Measurements from ENCODE around the gene GLYR1. TPM values are rescaled to one million over a fixed set of nuclear protein-coding genes. Genes with fewer than 3 reads are reported as not detected.

Gene GLYR1
- total RNA-seq, 2 experiments from 2014 or later = 80.4 to 85.4 TPM

- ChIA-PET CTCF (no interaction called here), POLR2A (no interaction called here)
- H3K9me3 Mint-ChIP-seq = no peaks in the 10 kb centered on the region
- peaks cover 48% of the 10 kb centered on the region for H3K4me1 Mint-ChIP-seq
- H3K4me3 Mint-ChIP-seq = no peak overlapping the region
- H3K36me3 Mint-ChIP-seq (ENCODE audit: low read depth) = peaks cover 36% of the 10 kb centered on the region
- peak overlapping the region; percentile 6 for H3K27ac Mint-ChIP-seq
- DNase-seq = no peak
- no peaks in the 10 kb centered on the region for H3K27me3 Mint-ChIP-seq
Measured at GRCh38 chr16:4852221-4852872, 5.3 kb upstream of the GLYR1 start.

- peaks cover 61% of the 10 kb centered on the region for H3K4me1 Mint-ChIP-seq
- DNase-seq = no peak
- CTCF ChIA-PET = no interaction called here
Measured at GRCh38 chr16:4850211-4850610, 3.1 kb upstream of the GLYR1 start.

DNA sequence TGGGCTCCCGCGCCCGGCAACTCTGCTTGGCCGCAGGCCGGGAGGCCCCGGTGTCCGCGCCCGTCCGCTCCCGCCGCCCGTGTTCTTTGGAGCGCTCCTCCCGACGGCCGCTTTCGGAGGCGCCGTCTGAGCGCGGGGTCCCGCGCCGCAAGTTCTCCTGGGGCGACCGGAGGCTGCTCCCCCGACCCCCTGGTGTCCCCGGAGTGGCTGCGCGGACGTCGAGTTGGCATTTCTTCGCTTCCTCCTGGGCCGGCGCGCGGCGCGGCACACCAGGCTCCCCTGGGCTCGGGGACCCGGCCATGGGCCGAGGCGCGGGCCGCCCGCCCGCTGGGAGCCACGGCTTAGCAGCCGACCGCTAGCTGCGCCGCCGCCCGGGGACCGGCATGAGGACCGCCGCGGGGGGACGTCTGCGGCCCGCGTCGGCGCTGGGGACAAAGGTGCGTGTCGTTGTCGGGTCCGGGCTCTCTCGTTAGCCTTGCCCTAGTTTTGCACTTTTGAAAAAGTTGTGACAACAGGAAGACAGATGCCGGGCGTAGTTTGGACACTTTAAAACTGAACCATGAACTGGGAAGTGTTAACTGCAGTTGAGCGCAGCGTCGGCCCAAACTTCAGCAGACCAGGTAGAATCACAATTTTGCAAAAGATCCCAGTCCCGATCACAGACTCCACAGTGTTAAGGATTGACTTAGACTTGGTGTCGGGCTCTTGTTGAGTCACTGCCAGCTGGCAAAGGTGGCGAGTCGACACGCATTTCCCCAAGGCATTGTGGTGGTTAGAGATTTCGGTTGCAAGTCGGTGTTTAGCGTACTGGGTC lies 893 bp upstream of the GLYR1 start:
- Mint-ChIP-seq H3K4me1 (peaks cover 65% of the 10 kb centered on the region), H3K36me3 (ENCODE audit: low read depth) (peaks cover 35% of the 10 kb centered on the region), H3K4me3 (peak overlapping the region; percentile 82), H3K9me3 (no peaks in the 10 kb centered on the region), H3K27ac (peak overlapping the region; percentile 76), H3K27me3 (no peaks in the 10 kb centered on the region)
- POLR2A ChIA-PET = interaction anchor here (1.2 to 3.8 kb wide), 7 partner anchors 12 to 432 kb away, joined by 3 to 18 read pairs (median 9); partner anchors contain the start of genes ANKS3, CORO7, DNAAF8 and ROGDI
- peak; percentile 48 for DNase-seq
- CTCF ChIA-PET = no interaction called here

More at GRCh38 chr16:4850211-4850610, 3.1 kb upstream of the GLYR1 start:
- no peak overlapping the region for H3K27ac Mint-ChIP-seq
- H3K36me3 Mint-ChIP-seq (ENCODE audit: low read depth) = peaks cover 34% of the 10 kb centered on the region
- H3K9me3 Mint-ChIP-seq = no peaks in the 10 kb centered on the region
- H3K27me3 Mint-ChIP-seq = no peaks in the 10 kb centered on the region
- POLR2A ChIA-PET = no interaction called here
- no peak overlapping the region for H3K4me3 Mint-ChIP-seq

DNA sequence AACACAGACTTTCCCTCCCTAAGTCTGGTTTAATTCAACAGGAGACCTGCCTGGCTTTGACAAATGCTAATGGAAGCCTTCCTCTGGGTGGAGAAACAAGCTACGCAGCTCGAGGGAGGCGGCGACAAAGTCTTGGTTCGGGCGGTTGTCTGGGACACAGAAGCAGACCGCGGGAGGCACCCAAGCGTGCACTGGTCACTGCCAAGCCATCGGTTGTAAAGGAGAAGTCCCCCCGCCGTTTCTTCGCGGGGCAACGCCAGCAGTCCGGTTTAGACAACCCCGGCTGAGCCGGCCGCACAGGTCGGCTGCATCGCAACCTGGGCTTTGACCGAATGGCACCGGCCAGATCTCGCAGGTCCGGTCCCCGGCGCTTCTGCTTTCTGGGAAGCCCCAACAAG lies 586 bp downstream of the GLYR1 start:
- Mint-ChIP-seq H3K27me3 (no peaks in the 10 kb centered on the region), H3K4me3 (peak overlapping the region; percentile 86), H3K4me1 (peaks cover 52% of the 10 kb centered on the region), H3K36me3 (ENCODE audit: low read depth) (peaks cover 43% of the 10 kb centered on the region), H3K27ac (peak overlapping the region; percentile 86), H3K9me3 (no peaks in the 10 kb centered on the region)
- ChIA-PET CTCF (interaction anchor here (1.1 to 1.4 kb wide), 3 partner anchors 13 to 112 kb away, joined by 3 read pairs; partner anchors contain the start of genes ANKS3 and DNAAF8), POLR2A (interaction anchor here (0.6 to 3.8 kb wide), 15 partner anchors 10 to 430 kb away, joined by 3 to 18 read pairs (median 4); partner anchors contain the start of genes ANKS3, CORO7, DNAAF8 and ROGDI)
- DNase-seq = peak; percentile 45

DNA sequence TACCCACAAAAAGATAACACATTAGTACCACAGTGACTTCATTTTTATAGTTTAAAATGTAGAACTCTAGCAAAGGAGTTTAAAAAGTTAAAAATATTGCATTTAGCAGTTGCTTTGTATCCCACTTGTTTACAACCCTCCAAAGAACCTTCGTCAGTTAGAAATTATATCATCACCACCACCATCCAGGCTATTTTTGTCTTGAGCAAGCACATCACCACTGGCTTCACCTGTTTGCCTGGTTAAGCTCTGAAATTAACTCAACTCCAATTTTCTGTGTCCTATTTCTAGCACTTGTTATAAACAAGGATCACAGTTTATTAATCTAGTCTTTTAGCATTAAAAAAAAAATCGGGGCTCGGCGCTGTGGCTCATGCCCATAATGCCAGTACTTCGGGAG lies 6.1 kb downstream of the GLYR1 start:
- Mint-ChIP-seq H3K4me3 (no peak overlapping the region), H3K27ac (peak overlapping the region; percentile 37), H3K36me3 (ENCODE audit: low read depth) (peaks cover 83% of the 10 kb centered on the region), H3K4me1 (peaks cover 14% of the 10 kb centered on the region), H3K9me3 (no peaks in the 10 kb centered on the region), H3K27me3 (no peaks in the 10 kb centered on the region)
- ChIA-PET POLR2A (no interaction called here), CTCF (no interaction called here)
- no peak for DNase-seq

DNA sequence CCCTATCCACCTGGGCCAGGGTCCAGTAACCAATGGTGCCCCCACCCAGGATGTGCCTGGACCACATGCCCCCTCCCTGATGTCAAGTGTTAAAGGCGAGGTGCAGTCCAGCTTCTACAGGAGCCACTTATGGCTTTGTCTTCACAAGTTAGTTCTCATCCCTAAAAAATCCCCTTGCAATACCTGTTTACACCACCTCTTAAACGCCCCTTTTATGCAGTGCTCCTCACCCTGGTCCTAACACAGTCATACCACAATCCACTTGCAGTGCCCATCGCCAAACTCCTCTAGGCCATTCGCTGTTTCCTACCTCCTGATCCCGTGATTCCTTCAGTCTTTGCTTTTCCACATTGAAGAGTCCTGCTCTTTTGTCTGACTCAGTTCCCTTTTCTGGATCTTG lies 7.1 kb downstream of the GLYR1 start:
- peaks cover 6% of the 10 kb centered on the region for H3K4me1 Mint-ChIP-seq
- H3K27ac Mint-ChIP-seq = no peak overlapping the region
- H3K27me3 Mint-ChIP-seq = no peaks in the 10 kb centered on the region
- H3K9me3 Mint-ChIP-seq = no peaks in the 10 kb centered on the region
- no peak for DNase-seq
- no peak overlapping the region for H3K4me3 Mint-ChIP-seq
- CTCF ChIA-PET = no interaction called here
- peaks cover 75% of the 10 kb centered on the region for H3K36me3 Mint-ChIP-seq (ENCODE audit: low read depth)
- POLR2A ChIA-PET = no interaction called here

- POLR2A ChIA-PET = interaction anchor here (0.9 kb wide), 1 partner anchor 35 kb away, joined by 3 read pairs; the partner anchor contains the start of gene ROGDI
- Mint-ChIP-seq H3K9me3 (no peaks in the 10 kb centered on the region), H3K36me3 (ENCODE audit: low read depth) (peaks cover 65% of the 10 kb centered on the region), H3K27me3 (no peaks in the 10 kb centered on the region), H3K4me3 (no peak overlapping the region), H3K4me1 (peaks cover 13% of the 10 kb centered on the region), H3K27ac (no peak overlapping the region)
- CTCF ChIA-PET = no interaction called here
- DNase-seq = no peak
Measured at GRCh38 chr16:4837733-4838501, 9.2 kb downstream of the GLYR1 start.

DNA sequence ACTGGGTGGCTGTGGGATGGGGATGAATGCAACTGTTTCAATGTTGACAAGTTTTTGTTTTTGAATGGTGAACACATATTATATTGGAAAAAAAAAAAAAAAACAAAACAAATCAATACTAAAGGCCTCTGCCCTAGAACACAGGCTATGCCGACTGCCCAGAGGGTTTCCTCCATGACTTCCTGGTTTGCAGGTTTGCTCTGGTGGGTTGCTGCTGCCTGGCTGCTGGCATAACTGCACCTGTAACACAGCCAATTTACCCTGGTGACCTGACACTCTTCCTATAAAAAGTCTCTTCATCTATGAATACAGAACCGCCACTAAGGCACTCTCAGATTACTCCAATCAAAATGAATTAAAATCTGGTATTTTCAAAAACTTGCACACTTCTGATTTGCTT lies 10.4 kb downstream of the GLYR1 start:
- Mint-ChIP-seq H3K27me3 (no peaks in the 10 kb centered on the region), H3K4me1 (peaks cover 13% of the 10 kb centered on the region), H3K4me3 (no peak overlapping the region), H3K9me3 (no peaks in the 10 kb centered on the region), H3K27ac (no peak overlapping the region), H3K36me3 (ENCODE audit: low read depth) (peaks cover 68% of the 10 kb centered on the region)
- DNase-seq = no peak
- ChIA-PET CTCF (no interaction called here), POLR2A (interaction anchor here (2.4 kb wide), 1 partner anchor 11 kb away, joined by 14 read pairs; the partner anchor contains the start of genes GLYR1 and UBN1)

GRCh38 chr16:4833584-4833983 lies 13.5 kb downstream of the GLYR1 start:
- H3K4me3 Mint-ChIP-seq = no peak overlapping the region
- CTCF ChIA-PET = interaction anchor here (0.7 to 1.1 kb wide), 2 partner anchors 13 to 800 kb away, joined by 3 to 4 read pairs; no protein-coding TSS in a partner anchor
- H3K4me1 Mint-ChIP-seq = peaks cover 11% of the 10 kb centered on the region
- peaks cover 60% of the 10 kb centered on the region for H3K36me3 Mint-ChIP-seq (ENCODE audit: low read depth)
- H3K27me3 Mint-ChIP-seq = no peaks in the 10 kb centered on the region
- POLR2A ChIA-PET = interaction anchor here (1.0 to 1.4 kb wide), 2 partner anchors 14 to 31 kb away, joined by 3 to 9 read pairs; partner anchors contain the start of genes GLYR1, ROGDI and UBN1
- no peak overlapping the region for H3K27ac Mint-ChIP-seq
- no peak for DNase-seq
- H3K9me3 Mint-ChIP-seq = no peaks in the 10 kb centered on the region

DNA sequence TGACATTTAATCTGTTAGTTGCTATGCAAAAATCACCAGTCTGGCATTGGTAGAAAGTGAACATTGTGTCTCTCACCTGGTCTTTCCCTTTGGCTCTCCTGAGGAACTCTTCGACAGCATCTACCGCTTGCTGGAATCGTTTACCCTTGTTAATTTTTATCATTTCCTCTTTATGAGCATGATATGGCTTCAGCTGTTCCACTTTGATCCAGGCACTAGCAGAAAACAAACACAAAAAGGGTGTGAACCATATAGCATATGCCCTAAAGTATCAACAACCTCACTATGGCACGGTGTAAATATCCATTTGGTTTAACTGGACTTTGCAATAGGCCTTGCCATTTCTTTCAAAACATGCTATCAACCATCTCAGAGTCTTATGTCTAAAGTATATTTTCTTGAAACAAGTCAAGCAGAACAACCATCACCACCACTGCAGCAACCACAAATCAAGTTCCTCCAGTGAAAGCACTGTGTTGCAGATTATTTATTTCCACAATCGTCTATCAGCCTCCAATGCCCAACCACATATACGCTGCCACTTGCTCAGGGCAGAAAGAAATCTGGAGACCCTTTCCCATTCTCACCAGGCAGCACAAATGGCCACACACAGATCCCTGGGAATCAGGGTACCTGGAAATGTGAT lies 14.3 kb downstream of the GLYR1 start:
- POLR2A ChIA-PET = interaction anchor here (1.0 kb wide), 1 partner anchor 14 kb away, joined by 9 read pairs; the partner anchor contains the start of genes GLYR1 and UBN1
- DNase-seq = no peak
- H3K4me1 Mint-ChIP-seq = peaks cover 11% of the 10 kb centered on the region
- CTCF ChIA-PET = interaction anchor here (1.1 kb wide), 1 partner anchor 14 kb away, joined by 3 read pairs; no protein-coding TSS in a partner anchor
- peaks cover 59% of the 10 kb centered on the region for H3K36me3 Mint-ChIP-seq (ENCODE audit: low read depth)
- no peak overlapping the region for H3K27ac Mint-ChIP-seq
- no peak overlapping the region for H3K4me3 Mint-ChIP-seq
- H3K27me3 Mint-ChIP-seq = no peaks in the 10 kb centered on the region
- H3K9me3 Mint-ChIP-seq = no peaks in the 10 kb centered on the region

- no peaks in the 10 kb centered on the region for H3K9me3 Mint-ChIP-seq
- no peak overlapping the region for H3K27ac Mint-ChIP-seq
- DNase-seq = no peak
- H3K36me3 Mint-ChIP-seq (ENCODE audit: low read depth) = peaks cover 58% of the 10 kb centered on the region
- no peak overlapping the region for H3K4me3 Mint-ChIP-seq
- POLR2A ChIA-PET = no interaction called here
- H3K4me1 Mint-ChIP-seq = peaks cover 11% of the 10 kb centered on the region
- CTCF ChIA-PET = no interaction called here
- no peaks in the 10 kb centered on the region for H3K27me3 Mint-ChIP-seq
Measured at GRCh38 chr16:4831616-4832015, 15.5 kb downstream of the GLYR1 start.

DNA sequence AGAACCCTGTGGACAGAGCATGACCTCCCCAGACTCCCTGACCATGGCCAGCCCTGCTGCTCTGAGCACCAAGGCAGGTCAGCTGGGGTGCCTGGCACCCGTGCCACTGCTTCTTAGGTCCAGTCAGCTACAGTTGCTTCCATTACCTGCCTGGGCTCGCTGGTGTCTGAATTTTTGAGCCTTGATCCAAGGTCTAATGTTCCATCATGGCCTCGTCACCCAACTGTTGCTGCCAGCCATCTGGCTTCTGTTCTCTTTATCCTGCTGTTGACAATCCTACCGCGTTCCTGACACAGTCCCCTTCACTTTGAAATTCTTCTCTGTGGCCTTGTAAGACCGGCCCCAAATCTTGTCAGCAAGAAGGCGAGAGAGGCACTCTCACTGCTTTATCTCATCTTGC lies 16.7 kb downstream of the GLYR1 start:
- POLR2A ChIA-PET = interaction anchor here (0.9 kb wide), 1 partner anchor 16 kb away, joined by 3 read pairs; no protein-coding TSS in a partner anchor
- Mint-ChIP-seq H3K27ac (no peak overlapping the region), H3K4me1 (peaks cover 11% of the 10 kb centered on the region), H3K9me3 (no peaks in the 10 kb centered on the region), H3K27me3 (no peaks in the 10 kb centered on the region), H3K4me3 (no peak overlapping the region), H3K36me3 (ENCODE audit: low read depth) (peaks cover 55% of the 10 kb centered on the region)
- CTCF ChIA-PET = interaction anchor here (0.6 kb wide), 1 partner anchor 20 kb away, joined by 3 read pairs; no protein-coding TSS in a partner anchor
- DNase-seq = no peak
